Effector memory CD8-positive, alpha-beta T cell (primary cell): ENCODE measurements around the gene SPATA31D1.
"Not testable (repeated sequence)": the region's sequence is repeated elsewhere in the genome, so short reads cannot be mapped to it uniquely, and the experiment has no call there.

Experiments
- ATAC-seq: fragments of 150-1000 bp; cut with Tn5 transposase; replicated peaks from 2 replicates; pipeline ENCODE4 v1.10.0; 2021; ENCODE audit warnings: mild to moderate bottlenecking, moderate library complexity
- DNase-seq, 3 experiments: peaks; one replicate each; pipeline ENCODE4 v3.0.0; 2021
- H3K27ac Mint-ChIP-seq, 2 donors: one replicate each; pipeline ENCODE4 v1.8.0; 2022; ENCODE audit warnings: mild to moderate bottlenecking in 2 of 2, mixed read lengths in 2 of 2, moderate library complexity in 2 of 2
- H3K27me3 Mint-ChIP-seq, 2 donors: one replicate each; pipeline ENCODE4 v1.8.0; 2022; ENCODE audit warnings: mixed read lengths in 2 of 2
- H3K36me3 Mint-ChIP-seq: one replicate; pipeline ENCODE4 v1.8.0; 2022; ENCODE audit warnings: mild to moderate bottlenecking, moderate library complexity, mixed read lengths; ENCODE audit not compliant: insufficient read depth
- H3K4me1 Mint-ChIP-seq, 2 donors: one replicate each; pipeline ENCODE4 v1.8.0; 2022; ENCODE audit warnings: low read depth in 2 of 2, mixed read lengths in 2 of 2
- H3K4me3 Mint-ChIP-seq, 2 donors: one replicate each; pipeline ENCODE4 v1.8.0; 2022; ENCODE audit warnings: mild to moderate bottlenecking in 2 of 2, mixed read lengths in 2 of 2, moderate library complexity in 2 of 2
- H3K9me3 Mint-ChIP-seq, 2 donors: one replicate each; pipeline ENCODE4 v1.8.0; 2022; ENCODE audit warnings: mixed read lengths in 2 of 2
- total RNA-seq, 9 experiments: gene quantifications; one replicate each; lab custom pipeline; 2026; lab: John Stamatoyannopoulos, UW

SPATA31D1 gene
- total RNA-seq = 0 reads per million in 9 experiments

DNA sequence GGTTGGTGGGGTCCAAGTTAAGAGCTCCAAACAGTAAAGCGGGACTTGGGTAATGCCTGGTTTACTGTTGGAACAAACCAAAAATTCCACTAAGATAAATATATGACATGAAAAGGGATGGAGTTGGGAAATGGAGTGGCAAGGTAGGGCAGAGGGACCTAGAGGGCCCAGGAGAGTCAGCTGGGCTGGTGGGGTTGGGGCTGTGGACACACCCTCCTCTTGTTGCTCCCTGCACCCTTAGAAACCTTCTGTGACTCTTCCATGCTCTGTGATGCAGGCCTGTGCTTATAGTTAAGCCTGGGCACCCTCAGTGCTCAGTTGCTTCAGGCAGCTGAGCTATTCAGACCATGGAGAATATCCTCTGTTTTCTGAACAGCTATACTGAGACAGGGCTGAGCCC lies at the start of gene SPATA31D1:
Gene SPATA31D1 (plus strand): TSS at position 301 of the 400 bp plus-strand sequence. CDS start 47 bp downstream, at position 348.
- peaks cover 11 to 15% of the 10 kb centered on the region in 2 donors for H3K9me3 Mint-ChIP-seq
- H3K4me3 Mint-ChIP-seq, H3K27ac Mint-ChIP-seq, H3K4me1 Mint-ChIP-seq, ATAC-seq, H3K36me3 Mint-ChIP-seq, DNase-seq, H3K27me3 Mint-ChIP-seq: not testable (repeated sequence)

GRCh38 chr9:81943393-81943792 lies 45.2 kb upstream of the SPATA31D1 start, which contains the start of gene SPATA31D3:
SPATA31D3 (plus strand) TSS chr9:81943500; CDS start chr9:81943586, 86 bp downstream.
- not testable (repeated sequence) for H3K4me1 Mint-ChIP-seq, H3K27me3 Mint-ChIP-seq, H3K36me3 Mint-ChIP-seq, H3K4me3 Mint-ChIP-seq, H3K9me3 Mint-ChIP-seq, ATAC-seq, DNase-seq, H3K27ac Mint-ChIP-seq

DNA sequence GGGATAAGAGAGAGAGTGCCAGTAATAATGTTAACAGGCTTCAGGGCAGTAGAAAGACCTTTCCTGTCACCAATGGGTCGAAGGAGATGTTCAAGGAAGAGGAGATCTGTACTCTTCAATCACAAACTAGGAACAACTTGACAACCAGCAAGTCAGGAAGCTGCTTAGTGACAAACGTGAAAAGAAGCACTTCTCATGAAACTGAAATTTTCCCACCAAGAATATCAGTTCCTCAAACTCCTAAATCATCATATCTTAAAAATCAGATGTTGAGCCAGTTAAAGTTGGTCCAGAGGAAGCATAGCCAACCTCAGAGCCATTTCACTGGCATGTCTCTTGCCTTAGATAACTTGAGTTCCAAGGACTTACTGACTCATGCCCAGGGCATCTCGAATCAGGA lies 39.9 kb upstream of the SPATA31D1 start:
- not testable (repeated sequence) for H3K36me3 Mint-ChIP-seq, H3K27ac Mint-ChIP-seq, H3K4me3 Mint-ChIP-seq, H3K9me3 Mint-ChIP-seq, ATAC-seq, DNase-seq, H3K27me3 Mint-ChIP-seq, H3K4me1 Mint-ChIP-seq

- no peak overlapping the region for H3K4me3 Mint-ChIP-seq
- peaks cover 13 to 19% of the 10 kb centered on the region in 2 donors for H3K9me3 Mint-ChIP-seq
- H3K27ac Mint-ChIP-seq = no peak overlapping the region
- no peak for DNase-seq
- no peaks in the 10 kb centered on the region for H3K36me3 Mint-ChIP-seq
- ATAC-seq = no peak
- no peaks in the 10 kb centered on the region for H3K4me1 Mint-ChIP-seq
- H3K27me3 Mint-ChIP-seq = no peaks in the 10 kb centered on the region
Observed at GRCh38 chr9:81953096-81953495, 35.5 kb upstream of the SPATA31D1 start.

GRCh38 chr9:81955625-81956024 lies 32.9 kb upstream of the SPATA31D1 start:
- ATAC-seq = no peak
- Mint-ChIP-seq H3K27ac (no peak overlapping the region), H3K9me3 (peaks cover 14 to 23% of the 10 kb centered on the region in 2 donors), H3K4me1 (no peaks in the 10 kb centered on the region), H3K27me3 (no peaks in the 10 kb centered on the region), H3K36me3 (no peaks in the 10 kb centered on the region), H3K4me3 (no peak overlapping the region)
- no peak for DNase-seq

DNA sequence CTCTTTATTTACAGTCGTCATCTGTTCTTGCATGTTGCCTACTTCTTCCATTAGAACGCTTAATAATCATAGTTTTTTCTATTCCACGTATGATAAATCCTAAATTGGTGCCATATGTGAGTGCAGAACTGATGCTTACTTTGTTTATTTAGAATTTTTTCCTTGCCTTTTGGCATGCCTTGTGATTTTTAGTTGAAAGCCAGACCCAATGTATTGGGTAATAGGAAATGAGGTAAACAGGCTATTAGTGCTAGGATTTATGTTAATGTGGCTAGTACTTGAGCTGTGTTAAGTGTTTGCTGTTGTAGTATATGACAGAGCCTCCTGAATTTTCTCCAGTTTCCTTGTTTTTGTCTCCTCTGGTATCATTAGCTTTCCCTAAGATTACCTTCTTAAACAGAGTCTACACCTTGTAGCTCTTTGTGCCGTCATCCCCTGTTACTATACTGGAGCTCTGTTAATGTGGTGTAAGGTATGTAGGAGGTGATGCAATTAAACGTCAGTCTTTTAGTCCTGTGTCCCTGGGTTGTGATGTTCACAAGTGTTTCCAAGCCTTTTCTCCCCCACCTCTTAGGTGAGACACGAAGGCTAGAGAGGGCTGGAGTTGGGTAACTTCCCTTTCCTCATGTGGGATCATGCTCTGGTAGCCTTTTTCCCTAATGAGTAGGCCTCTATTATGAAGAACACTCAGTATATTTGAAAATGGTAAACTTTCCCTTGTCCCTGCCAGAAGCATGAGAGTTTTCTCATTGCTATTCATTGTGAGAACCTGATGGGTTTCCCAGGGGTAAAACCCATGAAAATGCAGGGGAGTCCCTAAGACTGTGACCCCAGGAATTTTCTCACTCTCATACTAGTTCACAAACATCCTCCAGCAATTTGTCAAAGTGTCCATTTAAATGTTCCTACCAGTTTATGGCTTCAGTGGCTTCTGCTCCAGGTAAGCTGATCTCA lies 24.1 kb upstream of the SPATA31D1 start:
- H3K9me3 Mint-ChIP-seq = peaks cover 0 to 10% of the 10 kb centered on the region in 2 donors
- ATAC-seq (no peak), DNase-seq (no peak)
- H3K27ac Mint-ChIP-seq = no peak overlapping the region
- H3K36me3 Mint-ChIP-seq = peaks cover 3% of the 10 kb centered on the region
- H3K27me3 Mint-ChIP-seq = no peaks in the 10 kb centered on the region
- H3K4me3 Mint-ChIP-seq = no peak overlapping the region
- no peaks in the 10 kb centered on the region for H3K4me1 Mint-ChIP-seq

GRCh38 chr9:81968026-81968425 lies 20.5 kb upstream of the SPATA31D1 start:
- no peak for DNase-seq
- no peak for ATAC-seq
- no peaks in the 10 kb centered on the region for H3K4me1 Mint-ChIP-seq
- no peak overlapping the region for H3K27ac Mint-ChIP-seq
- peaks cover 0 to 18% of the 10 kb centered on the region in 2 donors for H3K9me3 Mint-ChIP-seq
- no peaks in the 10 kb centered on the region for H3K27me3 Mint-ChIP-seq
- peaks cover 3% of the 10 kb centered on the region for H3K36me3 Mint-ChIP-seq
- no peak overlapping the region for H3K4me3 Mint-ChIP-seq

- Mint-ChIP-seq H3K36me3 (peaks cover 3% of the 10 kb centered on the region), H3K4me3 (no peak overlapping the region), H3K27me3 (no peaks in the 10 kb centered on the region), H3K9me3 (peaks cover 0 to 18% of the 10 kb centered on the region in 2 donors), H3K27ac (no peak overlapping the region), H3K4me1 (no peaks in the 10 kb centered on the region)
- ATAC-seq = no peak
- no peak for DNase-seq
Observed at GRCh38 chr9:81969971-81970370, 18.6 kb upstream of the SPATA31D1 start.

GRCh38 chr9:81971727-81972126 lies 16.8 kb upstream of the SPATA31D1 start:
- Mint-ChIP-seq H3K4me3 (no peak overlapping the region), H3K4me1 (no peaks in the 10 kb centered on the region), H3K9me3 (peaks cover 7 to 20% of the 10 kb centered on the region in 2 donors), H3K27ac (no peak overlapping the region), H3K27me3 (no peaks in the 10 kb centered on the region), H3K36me3 (no peaks in the 10 kb centered on the region)
- ATAC-seq = no peak
- DNase-seq = no peak

DNA sequence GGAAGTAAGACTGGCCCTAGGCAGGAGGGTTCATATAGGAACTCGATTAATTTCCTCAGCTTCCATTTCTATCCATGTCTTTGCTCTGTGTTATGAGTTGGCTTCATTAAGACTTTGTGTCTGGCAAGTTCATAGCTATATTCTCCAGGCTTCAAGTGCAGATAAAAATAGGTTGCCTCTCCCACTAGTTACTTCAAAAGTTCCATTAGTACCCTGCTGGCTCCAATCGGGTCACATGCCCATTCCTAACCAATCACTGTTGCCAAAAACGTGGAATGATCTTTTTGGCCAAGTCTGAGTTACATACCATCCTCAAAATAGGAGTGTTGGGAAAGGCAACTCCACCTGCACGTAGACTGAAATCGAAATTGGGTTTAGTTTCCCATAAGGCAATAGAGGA lies 13.8 kb upstream of the SPATA31D1 start:
- no peaks in the 10 kb centered on the region for H3K36me3 Mint-ChIP-seq
- H3K9me3 Mint-ChIP-seq = peaks cover 11 to 14% of the 10 kb centered on the region in 2 donors
- no peaks in the 10 kb centered on the region for H3K27me3 Mint-ChIP-seq
- no peak overlapping the region for H3K4me3 Mint-ChIP-seq
- DNase-seq = no peak
- H3K4me1 Mint-ChIP-seq = no peaks in the 10 kb centered on the region
- ATAC-seq = no peak
- H3K27ac Mint-ChIP-seq = no peak overlapping the region

DNA sequence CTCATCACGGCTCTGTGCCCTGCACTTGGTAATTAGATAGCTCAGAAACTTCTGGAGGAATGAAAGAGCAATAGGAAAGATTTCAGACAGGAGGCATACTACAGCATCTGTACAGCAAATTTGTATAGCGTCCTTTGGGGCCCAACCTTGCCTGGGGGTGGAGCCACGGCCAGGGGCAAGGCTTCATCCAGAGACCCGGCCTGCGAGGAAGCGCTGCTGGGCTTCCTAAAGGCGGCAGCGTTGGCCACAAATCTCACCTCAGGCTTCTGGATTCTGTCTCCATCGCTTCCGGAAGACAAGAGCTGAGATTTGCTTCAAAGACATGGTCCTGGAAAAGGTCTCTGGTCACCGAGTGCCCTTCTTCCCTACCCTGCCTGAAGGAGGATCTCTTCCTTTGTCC lies 12.2 kb upstream of the SPATA31D1 start:
- H3K4me1 Mint-ChIP-seq = no peaks in the 10 kb centered on the region
- ATAC-seq = no peak
- H3K36me3 Mint-ChIP-seq = no peaks in the 10 kb centered on the region
- no peaks in the 10 kb centered on the region for H3K27me3 Mint-ChIP-seq
- no peak for DNase-seq
- peaks cover 10 to 19% of the 10 kb centered on the region in 2 donors for H3K9me3 Mint-ChIP-seq
- no peak overlapping the region for H3K27ac Mint-ChIP-seq
- H3K4me3 Mint-ChIP-seq = no peak overlapping the region

DNA sequence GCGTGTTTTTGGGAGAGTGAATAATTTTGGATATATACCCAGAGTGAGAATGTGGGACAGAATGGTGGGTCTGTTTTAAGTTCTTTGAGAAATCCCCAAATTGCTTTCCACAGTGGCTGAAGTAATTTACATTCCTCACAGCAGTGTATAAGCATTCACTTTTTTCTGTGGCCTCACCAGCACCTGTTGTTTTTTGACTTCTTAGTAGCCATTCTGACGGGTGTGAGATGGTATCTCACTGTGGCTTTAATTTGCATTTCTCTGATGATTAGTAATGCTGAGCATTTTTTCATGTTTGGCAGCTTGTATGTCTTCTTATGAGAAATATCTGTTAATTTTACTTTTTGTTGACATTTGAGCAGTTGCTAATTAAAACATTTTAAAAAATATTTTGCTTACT lies 9.4 kb upstream of the SPATA31D1 start:
- no peaks in the 10 kb centered on the region for H3K36me3 Mint-ChIP-seq
- H3K27ac Mint-ChIP-seq = no peak overlapping the region
- DNase-seq (no peak), ATAC-seq (no peak)
- H3K4me1 Mint-ChIP-seq = no peaks in the 10 kb centered on the region
- H3K9me3 Mint-ChIP-seq = peaks cover 10 to 19% of the 10 kb centered on the region in 2 donors
- H3K4me3 Mint-ChIP-seq = no peak overlapping the region
- no peaks in the 10 kb centered on the region for H3K27me3 Mint-ChIP-seq

DNA sequence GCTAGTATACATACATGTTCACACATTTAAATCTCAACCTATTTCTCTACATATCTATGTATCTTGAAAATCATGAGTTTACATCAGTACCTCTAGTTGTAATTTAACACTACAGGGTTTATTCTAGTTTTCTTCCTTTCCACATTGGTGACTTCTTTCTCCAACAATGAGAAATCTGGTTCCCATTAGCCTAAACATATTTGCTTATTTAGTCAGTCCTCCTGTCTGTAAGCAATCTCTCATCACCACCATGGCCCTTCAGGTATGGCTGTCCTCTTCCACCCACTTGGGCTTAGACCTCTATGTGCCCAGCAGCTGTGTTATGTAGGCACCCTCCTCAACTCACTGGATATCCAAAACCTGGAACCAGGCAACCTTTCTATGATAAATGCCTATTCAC lies 8.0 kb upstream of the SPATA31D1 start:
- Mint-ChIP-seq H3K4me1 (no peaks in the 10 kb centered on the region), H3K4me3 (no peak overlapping the region), H3K36me3 (no peaks in the 10 kb centered on the region), H3K27ac (no peak overlapping the region), H3K27me3 (no peaks in the 10 kb centered on the region), H3K9me3 (peaks cover 10 to 15% of the 10 kb centered on the region in 2 donors)
- ATAC-seq (no peak), DNase-seq (no peak)

DNA sequence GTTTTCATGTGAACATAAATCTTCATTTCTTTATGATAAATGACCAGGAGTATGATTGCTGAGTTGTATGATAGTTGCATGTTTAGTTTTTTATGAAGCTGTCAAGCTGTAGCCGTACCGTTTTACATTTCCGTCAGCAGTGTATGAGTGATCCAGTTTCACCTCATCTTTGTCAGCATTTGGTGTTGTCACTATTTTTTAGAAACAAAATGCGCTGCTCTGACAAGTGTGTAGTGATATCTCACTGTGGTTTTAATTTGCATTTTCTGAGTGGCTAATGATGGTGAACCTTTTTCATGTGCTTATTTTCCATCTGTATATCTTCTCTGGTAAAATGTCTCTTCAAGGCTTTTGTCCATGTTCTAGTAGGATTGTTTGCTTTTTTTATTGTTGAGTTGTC lies 6.7 kb upstream of the SPATA31D1 start:
- Mint-ChIP-seq H3K27me3 (no peaks in the 10 kb centered on the region), H3K36me3 (no peaks in the 10 kb centered on the region), H3K9me3 (peaks cover 11 to 12% of the 10 kb centered on the region in 2 donors), H3K4me1 (no peaks in the 10 kb centered on the region), H3K4me3 (no peak overlapping the region), H3K27ac (no peak overlapping the region)
- DNase-seq (no peak), ATAC-seq (no peak)
